Activated CD4-positive, alpha-beta memory T cell treated with anti-CD3 and anti-CD28 coated beads for 36 hours (primary cell): Measurements from ENCODE around the gene CLEC4E. TPM values are rescaled to one million over a fixed set of nuclear protein-coding genes. Genes with fewer than 3 reads are reported as not detected.
"Not testable (repeated sequence)": the region's sequence is repeated elsewhere in the genome, so short reads cannot be mapped to it uniquely, and the experiment has no call there.

Experiments used
- CTCF ChIA-PET: fragments of 350-600 bp; sonication (Branson Sonifier 250); formaldehyde crosslinking; loops from one replicate; lab custom pipeline; 2021; ENCODE audit warnings: antibody characterized with exemption, inconsistent platforms; lab: Charles Lee
- POLR2A ChIA-PET: fragments of 350-600 bp; sonication (Branson Sonifier 250); formaldehyde crosslinking; loops from one replicate; lab custom pipeline; 2021; ENCODE audit warnings: antibody characterized with exemption; lab: Charles Lee
- DNase-seq: peaks from one replicate; pipeline ENCODE4 v3.0.0-alpha.2; 2020
- H3K27ac Mint-ChIP-seq: one replicate; pipeline ENCODE4 v1.8.0; 2021; ENCODE audit warnings: mixed read lengths
- H3K27me3 Mint-ChIP-seq: one replicate; pipeline ENCODE4 v1.8.0; 2021; ENCODE audit warnings: mixed read lengths
- H3K36me3 Mint-ChIP-seq: one replicate; pipeline ENCODE4 v1.8.0; 2021; ENCODE audit warnings: mixed read lengths
- H3K4me1 Mint-ChIP-seq: one replicate; pipeline ENCODE4 v1.8.0; 2021; ENCODE audit warnings: low read depth, mixed read lengths
- H3K4me3 Mint-ChIP-seq: one replicate; pipeline ENCODE4 v1.8.0; 2021; ENCODE audit warnings: mild to moderate bottlenecking, mixed read lengths
- H3K9me3 Mint-ChIP-seq: one replicate; pipeline ENCODE4 v1.8.0; 2021; ENCODE audit warnings: mixed read lengths
- intact Hi-C: fragments of 100-400 bp; cut with micrococcal nuclease; formaldehyde crosslinking; loops from one replicate; pipeline ENCODE4 v1.15.1; 2023
- total RNA-seq, 2 experiments: library from RNA; stranded (reverse); gene quantifications; one replicate each; pipeline ENCODE4 v1.2.3, GENCODE V29; 2021

Gene CLEC4E
- total RNA-seq, 2 experiments from 2014 or later: not detected

- H3K4me3 Mint-ChIP-seq, intact Hi-C loops, DNase-seq, POLR2A ChIA-PET, H3K27me3 Mint-ChIP-seq, H3K36me3 Mint-ChIP-seq, H3K9me3 Mint-ChIP-seq, H3K27ac Mint-ChIP-seq: not testable (repeated sequence)
- peaks cover 24% of the 10 kb centered on the region for H3K4me1 Mint-ChIP-seq
- CTCF ChIA-PET: interaction anchor here (1.0 kb wide), 2 partner anchors 15 to 48 kb away, joined by 3 to 4 read pairs; no protein-coding TSS in a partner anchor
Measured at GRCh38 chr12:8496074-8496473, 44.6 kb downstream of the CLEC4E start.

DNA sequence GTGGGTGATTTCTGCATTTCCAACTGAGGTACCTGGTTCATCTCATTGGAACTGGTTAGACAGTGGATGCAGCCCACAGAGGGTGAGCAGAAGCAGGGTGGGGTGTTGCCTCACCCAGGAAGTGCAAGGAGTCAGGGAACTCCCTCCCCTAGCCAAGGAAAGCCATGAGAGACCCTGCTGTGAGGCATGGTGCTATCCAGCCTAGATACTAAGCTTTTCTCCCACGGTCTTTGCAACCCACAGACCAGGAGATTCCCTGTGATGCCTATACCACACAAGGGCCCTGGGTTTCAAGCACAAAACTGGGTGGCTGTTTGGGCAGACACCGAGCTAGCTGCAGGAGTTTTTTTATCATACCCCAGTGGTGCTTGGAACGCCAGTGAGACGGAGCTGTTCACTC, 45.0 kb downstream of the CLEC4E start:
- H3K27ac Mint-ChIP-seq, H3K9me3 Mint-ChIP-seq, intact Hi-C loops, H3K36me3 Mint-ChIP-seq, POLR2A ChIA-PET, DNase-seq, H3K4me3 Mint-ChIP-seq, H3K27me3 Mint-ChIP-seq: not testable (repeated sequence)
- H3K4me1 Mint-ChIP-seq: peaks cover 24% of the 10 kb centered on the region
- CTCF ChIA-PET: interaction anchor here (1.0 kb wide), 1 partner anchor 15 kb away, joined by 3 read pairs; no protein-coding TSS in a partner anchor

GRCh38 chr12:8493084-8493483, 47.6 kb downstream of the CLEC4E start:
- H3K36me3 Mint-ChIP-seq: no peaks in the 10 kb centered on the region
- intact Hi-C loops: loop anchor here (1.0 to 5.0 kb wide), 3 partner anchors 47 to 459 kb away; no protein-coding TSS in a partner anchor
- peaks cover 3% of the 10 kb centered on the region for H3K27me3 Mint-ChIP-seq
- DNase-seq: peak; percentile 79
- ChIA-PET POLR2A (interaction anchor here (0.5 to 1.4 kb wide), 3 partner anchors 152 to 173 kb away, joined by 3 to 5 read pairs (median 4); no protein-coding TSS in a partner anchor), CTCF (interaction anchor here (0.7 to 1.2 kb wide), 2 partner anchors 155 to 666 kb away, joined by 3 read pairs; no protein-coding TSS in a partner anchor)
- H3K4me3 Mint-ChIP-seq: no peak overlapping the region
- peaks cover 2% of the 10 kb centered on the region for H3K9me3 Mint-ChIP-seq
- peaks cover 24% of the 10 kb centered on the region for H3K4me1 Mint-ChIP-seq
- H3K27ac Mint-ChIP-seq: peak overlapping the region; percentile 56

DNA sequence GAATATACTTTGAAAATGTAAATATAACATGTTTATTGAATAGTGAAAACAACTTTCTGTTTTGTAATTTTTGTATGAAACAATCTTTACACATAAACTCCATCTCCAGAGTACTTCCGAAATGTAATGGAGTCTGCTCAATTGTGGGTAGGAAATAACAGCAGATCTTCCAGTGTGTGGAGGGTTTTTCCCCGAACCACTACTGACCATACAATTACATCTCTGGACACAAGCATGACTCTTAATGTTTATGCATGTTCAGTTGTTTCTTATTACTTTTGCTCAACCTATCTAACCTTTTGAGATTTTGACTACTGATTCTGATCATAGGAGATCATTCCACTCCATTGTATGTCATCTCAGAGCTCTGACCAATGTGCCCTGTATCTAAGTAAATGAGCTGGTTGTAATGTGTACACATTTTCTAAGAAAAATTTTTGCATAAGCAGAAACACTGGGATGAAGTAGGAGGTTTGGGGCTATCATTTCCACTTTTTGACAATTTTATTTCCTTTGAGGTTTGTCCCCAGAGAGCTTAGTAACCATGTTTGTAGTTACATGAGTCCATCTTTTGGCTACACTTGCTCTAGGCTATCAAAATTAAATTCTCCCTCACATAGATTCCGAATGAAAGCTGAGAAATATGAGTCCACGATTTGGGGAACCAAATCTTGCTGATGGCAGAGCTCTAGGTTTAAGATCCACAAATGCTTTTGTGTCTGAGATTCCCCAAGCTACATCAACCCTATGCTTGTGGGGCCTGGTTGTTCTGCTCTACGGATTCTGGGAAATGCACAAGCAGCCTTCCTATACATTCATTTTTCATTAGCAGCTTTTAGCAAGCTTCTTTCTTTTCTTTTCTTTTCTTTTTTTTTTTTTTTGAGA, 48.8 kb downstream of the CLEC4E start:
- peaks cover 5% of the 10 kb centered on the region for H3K9me3 Mint-ChIP-seq
- no peaks in the 10 kb centered on the region for H3K27me3 Mint-ChIP-seq
- H3K4me1 Mint-ChIP-seq: peaks cover 24% of the 10 kb centered on the region
- CTCF ChIA-PET: interaction anchor here (0.7 to 1.3 kb wide), 6 partner anchors 9 to 386 kb away, joined by 3 to 6 read pairs (median 3); no protein-coding TSS in a partner anchor
- H3K36me3 Mint-ChIP-seq: no peaks in the 10 kb centered on the region
- intact Hi-C loops: loop anchor here (5.0 kb wide), 1 partner anchor 460 kb away; no protein-coding TSS in a partner anchor
- no peak overlapping the region for H3K4me3 Mint-ChIP-seq
- peak overlapping the region; percentile 56 for H3K27ac Mint-ChIP-seq
- DNase-seq: no peak
- POLR2A ChIA-PET: interaction anchor here (1.1 to 1.4 kb wide), 2 partner anchors 153 to 172 kb away, joined by 4 to 5 read pairs; no protein-coding TSS in a partner anchor

Other genes with a start within 250 kb of the CLEC4E start
- gene CLEC6A, start 84.9 kb downstream of the CLEC4E start, total RNA-seq: not detected
- not detected for gene CLEC4D, start 27.4 kb downstream of the CLEC4E start, total RNA-seq
- gene AICDA, start 72.0 kb upstream of the CLEC4E start, total RNA-seq: not detected
- gene MFAP5, start 121.9 kb upstream of the CLEC4E start, total RNA-seq: not detected
- 1 to 10 TPM; 4.6 to 4.9 TPM for gene RIMKLB, start 157.1 kb upstream of the CLEC4E start, total RNA-seq